Renal cortex interstitium (tissue), 11 donors: ENCODE results near the gene RAB3GAP1. TPM values are rescaled to one million over a fixed set of nuclear protein-coding genes. Genes with fewer than 3 reads are reported as not detected.
A peak's percentile ranks its signal among the peaks of the same experiment; 100 is the strongest.

Source experiments
- DNase-seq, 11 donors: peaks; one replicate each; pipeline ENCODE4 v3.0.0-alpha.2; 2013; ENCODE audit warnings: low read depth in 9 of 11, low spot score in 4 of 11; ENCODE audit errors: extremely low read depth in 1 of 11
- polyA plus RNA-seq, 3 donors: library from polyadenylated mRNA; unstranded; fragments of 120-200 nt; gene quantifications; one replicate each; pipeline ENCODE4 v1.2.1, GENCODE V29; 2013; ENCODE audit not compliant: insufficient read length in 3 of 3

The RAB3GAP1 gene
- polyA plus RNA-seq, 3 donors: 52.6 to 61.1 (median 52.9) TPM

DNA sequence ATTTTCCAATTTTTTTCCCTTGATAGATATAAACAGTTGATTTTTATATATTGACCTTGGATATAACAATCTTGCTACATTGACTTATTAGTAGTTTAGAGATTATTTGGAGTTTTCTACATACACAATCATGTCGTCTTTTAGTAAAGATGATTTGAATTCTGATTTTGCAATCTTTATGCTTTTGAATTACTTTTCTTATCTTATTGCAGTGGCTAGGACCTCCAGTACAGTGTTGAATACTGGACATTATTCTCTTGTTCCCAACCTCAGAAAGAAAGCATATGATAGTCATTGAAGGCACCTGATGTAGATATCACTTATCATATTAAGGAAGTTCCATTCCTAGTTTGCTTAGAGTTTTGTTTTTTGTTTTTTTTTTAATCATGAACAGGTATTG lies 90.2 kb downstream of the RAB3GAP1 start:
- DNase-seq: no peak

DNA sequence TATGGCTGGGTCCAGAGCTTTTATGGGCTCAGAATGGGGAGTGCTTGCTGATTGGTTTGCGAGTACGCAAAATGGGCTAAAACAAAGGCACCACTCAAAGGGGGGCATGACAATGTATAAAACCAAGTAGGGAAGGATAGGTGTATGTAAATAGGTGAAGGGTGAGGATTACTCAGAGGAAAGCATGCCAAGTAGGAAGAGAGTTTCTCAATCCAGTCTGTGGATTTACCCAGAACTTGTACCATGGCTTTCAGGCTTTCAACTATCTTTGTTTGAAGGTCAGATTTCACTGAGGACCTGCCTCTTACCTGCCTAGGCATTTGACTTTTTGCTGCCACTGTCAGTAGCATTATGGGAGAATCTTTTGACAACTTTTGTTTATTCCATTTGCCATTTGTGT lies 92.3 kb downstream of the RAB3GAP1 start:
- DNase-seq: no peak

DNA sequence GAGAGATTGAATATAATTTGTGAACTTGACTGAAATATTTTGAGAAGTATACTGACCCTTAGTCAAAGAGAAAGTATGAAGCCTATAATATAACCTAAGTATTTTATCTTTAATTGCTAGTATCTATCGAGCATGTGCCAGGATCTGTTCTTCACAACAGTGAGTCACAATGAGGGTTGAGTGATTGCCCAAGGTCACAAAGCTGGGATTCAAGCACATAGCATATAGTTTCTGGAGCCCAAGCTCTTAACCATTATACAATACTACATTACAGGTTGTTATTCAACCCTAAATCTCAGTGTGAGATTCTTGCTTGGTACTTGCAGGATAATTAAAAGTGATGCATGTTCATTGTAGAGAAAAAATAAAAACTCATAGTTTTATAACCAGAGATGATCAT lies 97.2 kb downstream of the RAB3GAP1 start:
- DNase-seq: no peak

DNA sequence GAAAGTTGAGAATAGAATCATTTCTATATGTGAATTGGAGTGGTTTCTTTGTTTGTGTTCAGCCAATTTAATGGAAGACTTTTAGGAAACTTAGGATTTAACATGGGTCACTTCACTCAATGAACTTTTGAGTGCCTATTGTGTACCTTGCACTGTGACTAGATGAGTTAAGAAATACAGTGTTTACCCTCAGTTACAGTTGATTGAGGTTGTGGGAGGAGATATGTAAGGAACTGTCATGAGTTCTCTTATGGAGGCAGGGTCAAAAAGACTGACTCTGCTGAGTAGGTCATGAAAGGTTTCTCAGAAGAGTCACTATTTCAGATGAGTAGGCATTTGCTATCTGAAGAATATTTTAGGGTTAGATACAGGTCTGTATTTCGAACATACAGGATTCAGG lies 98.6 kb downstream of the RAB3GAP1 start:
- peak in 5 of 11 donors; percentile 1 to 21 (median 5) for DNase-seq

DNA sequence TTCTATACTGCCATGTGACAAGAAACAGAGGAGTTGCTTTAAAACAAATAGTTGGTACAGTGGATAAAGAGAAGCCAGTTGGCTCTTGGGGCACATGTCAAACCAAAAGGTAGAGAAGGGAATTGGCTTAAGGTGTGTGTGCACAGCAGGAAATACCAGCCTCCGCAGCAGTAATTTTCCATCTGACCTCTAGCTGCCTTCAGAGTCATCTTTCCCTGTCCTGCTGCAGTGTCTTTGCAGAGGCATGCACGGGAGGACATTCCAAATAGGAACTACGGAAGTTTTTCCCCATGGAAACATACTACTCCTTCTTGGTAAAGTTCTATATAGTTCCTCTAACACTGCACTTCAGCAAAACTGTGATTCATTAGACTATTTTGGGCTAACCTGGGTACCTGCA lies 99.5 kb downstream of the RAB3GAP1 start:
- DNase-seq: no peak

DNA sequence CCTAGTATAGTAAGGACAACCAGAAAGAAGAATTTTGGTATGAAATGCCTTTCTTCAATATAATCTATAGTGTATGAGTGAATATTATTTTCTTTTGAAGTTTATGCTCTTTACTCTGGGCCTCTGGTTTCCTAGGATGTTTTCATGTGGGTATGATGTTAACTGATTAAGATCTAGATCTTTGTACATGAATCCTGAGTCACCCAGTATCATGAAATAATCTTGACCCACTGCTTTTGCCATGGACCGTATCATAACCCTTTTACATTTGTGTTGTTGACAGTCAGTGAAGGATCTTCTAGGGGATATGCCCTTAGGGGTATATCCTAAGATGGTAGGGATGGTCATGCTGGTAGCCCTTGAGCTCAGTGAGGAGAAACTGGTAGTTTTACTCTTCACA lies 100.3 kb downstream of the RAB3GAP1 start:
- no peak for DNase-seq

DNA sequence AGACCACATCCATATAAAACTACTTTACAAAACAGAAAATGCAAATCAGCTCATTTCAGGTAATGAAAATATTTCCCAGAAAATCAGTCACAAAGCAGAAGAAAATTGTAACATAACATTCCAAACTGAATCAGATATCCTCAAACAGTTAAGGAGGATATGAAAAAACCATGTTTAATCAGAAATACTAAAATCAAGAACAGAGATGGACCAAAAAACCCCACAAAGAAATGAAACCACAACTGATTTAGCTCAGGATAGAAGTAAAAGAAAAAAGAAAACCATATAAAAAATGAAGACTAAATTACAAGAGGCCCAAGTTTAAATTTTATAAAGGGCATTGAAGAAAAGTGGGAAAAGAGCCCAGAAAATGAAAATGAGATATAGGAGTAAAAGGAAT lies 102.9 kb downstream of the RAB3GAP1 start:
- no peak for DNase-seq

DNA sequence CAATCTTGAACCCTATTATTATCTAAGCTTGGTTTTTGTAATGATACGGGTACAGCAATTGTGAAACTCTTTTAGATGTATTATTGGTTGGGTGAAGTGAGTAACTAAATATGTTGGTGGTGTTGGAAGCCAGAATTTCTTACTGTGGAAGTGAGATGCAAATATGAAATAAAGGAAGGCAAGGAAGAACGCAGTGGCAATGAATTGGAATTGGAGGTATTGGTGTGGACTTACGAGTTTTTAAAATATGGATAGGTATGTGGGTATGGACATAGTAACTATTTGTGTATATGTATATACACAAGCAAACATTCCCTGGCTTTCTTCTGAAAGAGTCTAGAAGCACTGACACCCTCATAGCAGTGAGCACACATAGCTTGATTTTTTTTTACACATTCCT lies 105.8 kb downstream of the RAB3GAP1 start:
- no peak for DNase-seq

DNA sequence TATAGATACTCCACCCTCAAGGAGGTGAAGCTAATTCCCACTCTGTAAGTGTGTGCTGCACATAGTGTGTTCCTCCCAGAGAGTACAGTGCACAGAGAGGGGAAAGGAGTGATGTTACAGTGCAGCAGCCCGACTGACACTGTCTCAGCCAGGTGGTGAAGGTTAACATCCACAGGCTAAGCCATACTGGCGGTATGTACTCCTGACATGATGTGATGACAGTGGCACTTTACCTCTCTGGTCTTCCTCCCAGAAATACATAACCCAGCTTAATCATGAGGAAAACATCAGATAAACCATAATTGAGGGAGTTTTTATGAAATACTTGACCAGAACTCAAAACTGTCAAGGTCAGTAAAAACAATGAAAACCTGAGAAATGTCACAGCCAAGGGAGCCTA lies 107.1 kb downstream of the RAB3GAP1 start:
- no peak for DNase-seq

DNA sequence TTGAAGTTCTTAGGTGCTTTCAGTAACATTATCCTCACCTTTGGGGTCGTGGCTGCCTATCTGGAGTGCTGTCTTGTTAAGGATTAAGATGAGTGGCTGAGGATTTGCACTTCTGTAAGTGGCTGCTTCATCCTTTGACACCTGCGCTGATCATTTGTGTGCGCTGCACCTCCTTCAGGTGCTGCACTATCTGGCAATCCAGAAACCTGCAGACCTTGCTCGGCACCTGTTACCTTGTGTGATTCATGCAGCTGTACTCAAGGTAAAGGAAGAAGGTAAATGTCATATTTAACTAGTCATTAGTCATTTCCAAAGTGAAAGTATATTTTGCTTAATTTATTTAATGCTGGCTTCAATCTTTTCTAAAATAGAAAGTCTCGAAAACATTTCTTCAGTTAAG lies 110.3 kb downstream of the RAB3GAP1 start:
- no peak for DNase-seq

DNA sequence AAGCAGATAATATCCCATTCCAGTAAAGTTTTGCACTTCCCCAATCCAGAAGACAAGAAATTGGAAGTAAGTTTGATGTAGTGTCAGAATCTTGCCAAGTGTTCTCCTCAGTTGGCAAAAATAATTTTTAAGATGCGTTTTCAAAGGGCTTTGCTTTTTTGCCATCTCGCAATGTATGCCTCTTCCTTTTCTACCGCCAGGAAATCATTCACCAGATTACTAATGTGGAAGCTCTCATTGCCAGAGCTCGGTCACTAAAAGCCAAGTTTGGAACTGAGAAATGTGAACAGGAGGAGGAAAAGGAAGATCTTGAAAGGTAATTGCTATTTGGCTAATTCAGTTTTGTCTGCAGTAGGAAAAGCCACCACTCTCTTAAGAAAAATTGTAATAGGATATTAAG lies 110.7 kb downstream of the RAB3GAP1 start:
- no peak for DNase-seq

DNA sequence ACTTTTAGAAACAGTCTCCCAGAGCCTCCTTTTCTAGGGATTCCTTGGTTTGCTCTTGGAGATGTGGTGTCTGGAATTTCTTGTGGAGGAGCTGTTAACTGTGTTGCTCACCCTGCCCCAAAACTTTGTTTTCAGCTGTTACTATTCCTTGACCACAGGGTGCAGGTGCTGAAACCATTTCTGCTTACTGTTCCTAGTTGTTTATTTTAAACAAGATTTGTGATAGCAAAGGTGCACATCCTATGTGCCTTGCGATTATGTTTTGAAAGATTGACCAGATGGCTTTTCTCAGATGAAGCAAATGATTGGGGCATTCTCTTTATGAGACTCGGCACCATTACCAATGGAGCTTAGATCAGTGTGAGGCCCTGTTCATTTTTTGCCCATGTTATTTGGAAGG lies 111.2 kb downstream of the RAB3GAP1 start:
- no peak for DNase-seq

DNA sequence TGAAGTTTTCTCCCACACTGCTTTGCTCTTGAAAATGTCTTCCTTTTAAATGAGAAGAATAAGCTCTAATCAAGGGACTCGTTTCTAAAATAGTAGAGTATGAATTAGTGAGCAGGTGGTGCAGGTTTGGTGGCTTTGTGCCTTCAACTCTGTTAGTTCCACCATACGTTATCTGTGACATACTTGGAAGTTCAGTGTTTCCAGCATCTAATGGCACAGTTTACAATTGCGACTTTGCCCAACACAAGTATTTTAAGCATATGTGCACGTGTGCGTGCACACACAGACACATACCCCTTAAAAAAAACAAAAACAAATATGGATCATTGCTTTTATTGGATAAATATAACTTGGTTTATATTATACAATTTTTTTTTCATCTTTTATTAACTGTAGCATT lies 111.8 kb downstream of the RAB3GAP1 start:
- no peak for DNase-seq

DNA sequence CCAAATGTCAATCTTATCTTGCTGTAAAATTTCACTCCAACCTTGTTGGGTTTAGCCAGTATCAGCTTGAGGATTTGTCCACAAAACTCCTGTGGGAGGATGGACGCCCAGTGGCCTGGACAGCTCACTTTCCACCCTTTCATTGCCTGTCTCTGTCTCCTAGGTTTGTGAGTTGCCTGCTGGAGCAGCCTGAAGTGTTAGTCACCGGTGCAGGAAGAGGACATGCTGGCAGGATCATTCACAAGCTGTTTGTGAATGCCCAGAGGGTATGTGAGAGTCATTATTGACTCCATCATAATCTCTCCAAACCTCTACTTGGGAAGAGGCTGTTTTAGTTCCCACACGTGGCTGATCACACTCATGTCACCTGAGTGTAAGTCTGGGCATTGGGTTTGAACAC lies 112.3 kb downstream of the RAB3GAP1 start:
- no peak for DNase-seq

DNA sequence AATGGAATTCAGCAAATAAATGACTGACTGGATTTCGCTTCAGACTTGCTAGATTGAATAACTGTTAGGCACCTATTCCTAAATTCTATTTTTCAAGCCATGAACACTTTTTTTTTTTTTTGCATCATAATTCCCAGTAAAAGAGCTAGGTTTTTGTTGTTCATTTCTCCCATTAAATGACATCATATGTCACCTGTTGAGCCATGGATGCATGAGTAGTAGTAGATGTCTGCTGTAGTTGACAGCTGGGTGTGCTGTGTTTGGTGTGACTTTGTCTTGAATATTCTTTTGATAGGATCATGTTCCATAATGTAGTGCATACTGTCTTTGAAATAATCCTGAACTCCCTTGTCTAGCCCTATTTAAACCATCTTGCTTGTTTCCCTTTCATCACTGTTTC lies 115.2 kb downstream of the RAB3GAP1 start:
- no peak for DNase-seq

DNA sequence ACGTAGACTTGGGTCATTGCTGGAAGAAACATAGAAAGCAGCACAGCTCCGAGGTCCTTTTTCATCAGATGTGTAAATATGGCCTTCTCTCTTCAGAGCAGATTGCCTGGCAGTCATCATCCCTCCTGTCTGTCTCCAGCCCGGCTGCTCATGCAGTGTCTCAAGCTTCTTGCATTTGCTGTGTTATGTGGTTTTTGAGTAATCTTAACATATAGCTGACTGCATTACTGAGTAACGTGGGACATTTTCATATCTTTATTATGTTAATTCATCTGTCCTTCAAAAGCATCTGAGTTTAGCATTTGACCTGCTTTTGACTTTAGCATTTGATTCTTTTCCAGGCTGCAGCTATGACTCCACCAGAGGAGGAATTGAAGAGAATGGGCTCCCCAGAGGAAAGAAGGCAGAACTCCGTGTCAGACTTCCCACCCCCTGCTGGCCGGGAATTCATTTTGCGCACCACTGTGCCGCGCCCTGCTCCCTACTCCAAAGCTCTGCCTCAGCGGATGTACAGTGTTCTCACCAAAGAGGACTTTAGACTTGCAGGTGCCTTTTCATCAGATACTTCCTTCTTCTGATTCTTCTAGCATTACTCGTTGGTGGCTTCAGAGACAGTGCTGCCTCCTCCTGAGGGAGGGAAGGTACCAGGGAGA lies 116.2 kb downstream of the RAB3GAP1 start:
- DNase-seq: no peak

DNA sequence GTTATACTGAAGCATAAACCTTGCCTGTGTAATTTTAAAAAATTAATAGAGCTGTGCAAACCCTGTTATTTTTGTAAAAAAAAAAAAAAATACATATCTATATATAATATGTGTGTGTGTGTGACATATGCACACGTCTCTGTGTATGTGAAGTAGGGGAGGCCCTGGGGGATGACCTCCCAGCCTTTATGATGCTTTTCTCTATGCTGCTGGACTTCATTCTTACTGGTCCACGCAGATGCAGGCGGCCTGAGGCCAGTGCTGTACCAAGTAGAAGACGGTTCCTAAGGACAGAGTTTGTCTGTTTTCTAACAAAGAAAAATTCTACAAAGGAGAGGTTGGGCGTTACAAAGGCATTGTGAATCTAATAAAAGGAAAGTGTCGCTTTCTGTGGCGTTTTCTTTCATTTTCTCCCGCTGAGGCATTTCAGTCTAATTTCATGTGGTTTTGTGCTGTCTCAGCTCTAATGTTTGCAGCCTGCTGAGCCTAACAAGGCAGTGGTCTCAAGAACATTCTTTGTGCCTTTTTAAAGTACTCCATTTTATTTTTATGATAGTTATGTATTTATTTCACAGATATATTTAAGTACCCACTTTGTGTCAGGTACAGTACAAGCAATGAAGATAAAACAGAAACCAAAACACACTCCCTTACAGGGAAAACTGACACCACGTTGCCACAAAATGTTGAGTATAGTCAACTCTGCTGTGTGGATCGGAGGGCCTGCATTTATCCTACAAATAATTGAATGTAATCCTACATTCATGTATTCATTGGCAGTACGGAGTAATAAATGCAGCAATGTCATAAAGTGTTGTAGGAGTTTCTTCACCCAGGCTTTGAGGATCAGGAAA lies 118.0 kb downstream of the RAB3GAP1 start:
- no peak for DNase-seq

DNA sequence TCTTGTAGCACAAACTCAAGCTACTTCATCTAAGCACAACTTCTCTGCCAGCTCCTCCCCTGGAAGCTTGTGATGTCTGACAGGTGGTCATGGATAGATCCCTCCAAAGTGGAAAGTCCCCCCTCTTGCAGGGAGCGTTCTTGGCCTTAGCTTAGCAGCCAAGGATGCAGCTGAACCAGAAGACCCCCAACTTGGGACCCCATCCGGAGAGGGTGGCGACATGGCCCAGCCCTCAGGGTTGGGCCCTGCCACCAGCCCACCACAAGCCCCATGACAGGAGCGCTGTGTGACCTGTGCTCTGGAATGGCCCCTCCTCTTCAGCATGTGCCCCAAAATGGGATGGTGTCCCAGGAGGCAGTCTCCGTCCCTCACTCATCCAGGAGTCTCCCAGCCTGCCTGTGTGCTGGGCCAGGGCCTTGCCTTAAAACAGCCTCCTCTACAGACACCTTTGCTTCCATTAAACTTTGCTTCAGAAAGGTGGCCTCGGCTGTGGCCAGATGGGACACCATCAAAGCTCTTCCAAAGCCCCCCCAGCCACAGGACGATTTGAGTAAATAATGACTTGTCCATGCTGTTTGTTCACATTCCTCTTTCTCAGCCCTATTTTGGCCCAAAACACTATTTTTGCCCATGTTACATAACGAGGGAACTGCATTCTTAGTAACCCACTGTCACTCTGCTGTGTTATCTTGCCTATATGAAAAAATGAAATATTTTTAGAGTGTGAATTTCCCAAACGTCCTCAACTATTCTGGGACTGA lies 122.1 kb downstream of the RAB3GAP1 start:
- no peak for DNase-seq

DNA sequence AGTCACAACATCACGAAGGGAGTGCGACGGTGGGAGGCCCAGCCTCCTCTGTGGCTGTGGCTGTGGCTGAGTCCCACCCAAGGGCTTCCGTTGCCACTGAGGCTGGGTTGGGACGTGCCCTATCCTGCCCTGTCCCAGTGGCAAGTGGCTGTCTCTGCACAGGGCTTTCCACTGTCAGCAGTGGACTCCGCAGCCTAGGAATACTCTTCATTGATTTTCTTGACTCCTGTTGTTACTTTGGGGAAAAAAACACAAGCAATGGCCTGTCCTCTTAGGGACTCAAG lies 122.7 kb downstream of the RAB3GAP1 start:
- DNase-seq: no peak

DNA sequence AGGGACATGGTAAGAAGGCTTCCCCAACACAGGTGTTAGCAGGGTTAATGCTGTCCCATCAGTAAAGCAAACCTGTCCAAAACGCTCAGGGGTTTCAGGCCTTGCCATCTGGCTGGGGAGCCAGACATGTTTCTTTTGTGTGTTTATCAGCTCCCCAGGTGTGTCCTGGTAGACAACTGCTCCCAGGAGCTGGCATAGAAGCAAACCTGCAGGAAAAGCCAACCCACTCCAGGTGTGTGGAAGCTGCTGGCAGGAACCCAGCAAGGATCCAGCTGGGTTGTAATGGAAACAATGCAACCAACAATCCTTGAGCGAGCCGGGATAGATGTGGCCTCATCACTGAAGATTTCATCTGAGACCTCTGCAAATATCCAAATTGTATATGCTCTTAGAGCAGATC lies 123.1 kb downstream of the RAB3GAP1 start:
- DNase-seq: no peak
